Measurements from ENCODE around the gene SUDS3.

The SUDS3 gene

GRCh38 chr12:118447181-118447580 is 70.8 kb downstream of the SUDS3 start:
- DNase-seq (ENCODE audit: low read depth, low spot score): no peak

DNA sequence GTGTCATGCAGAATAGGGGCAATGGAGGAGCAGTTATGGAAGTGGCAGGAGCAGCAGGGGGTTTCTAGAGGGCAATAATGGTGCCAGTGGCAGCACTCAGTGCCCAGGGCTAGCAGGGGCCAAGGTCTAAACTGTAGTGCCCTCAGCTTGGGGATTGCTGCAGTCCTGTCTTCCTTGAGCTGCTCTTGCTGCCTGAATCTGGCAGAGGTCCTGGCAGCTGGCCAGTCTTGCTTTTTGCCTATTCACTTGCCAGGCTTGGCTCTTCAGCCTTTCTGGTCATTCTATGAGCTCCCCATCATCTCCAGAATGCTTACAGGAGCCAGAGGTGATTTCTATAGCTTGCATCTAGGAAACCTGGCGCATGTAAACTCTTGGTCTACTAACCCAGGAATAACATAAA is 72.0 kb downstream of the SUDS3 start:
- DNase-seq (ENCODE audit: low read depth, low spot score): no peak

DNA sequence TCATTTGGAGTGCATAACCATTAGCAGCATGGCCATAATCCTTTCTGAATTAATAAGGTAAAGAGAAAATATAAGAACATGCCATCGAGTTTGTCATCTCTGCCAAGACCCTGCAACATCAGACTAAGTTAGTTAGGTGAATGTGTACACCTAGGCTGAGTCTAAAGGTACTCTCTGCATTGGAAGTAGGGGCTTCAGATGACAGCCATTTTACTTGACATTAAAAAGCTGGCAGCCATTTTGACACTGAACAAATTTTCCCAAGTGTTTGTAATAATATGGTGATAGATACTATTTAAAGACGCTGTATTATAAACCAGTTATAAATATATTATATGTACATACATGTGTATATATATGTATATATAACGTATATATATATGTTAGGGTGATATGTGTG is 79.0 kb downstream of the SUDS3 start:
- DNase-seq (ENCODE audit: low read depth, low spot score): no peak

DNA sequence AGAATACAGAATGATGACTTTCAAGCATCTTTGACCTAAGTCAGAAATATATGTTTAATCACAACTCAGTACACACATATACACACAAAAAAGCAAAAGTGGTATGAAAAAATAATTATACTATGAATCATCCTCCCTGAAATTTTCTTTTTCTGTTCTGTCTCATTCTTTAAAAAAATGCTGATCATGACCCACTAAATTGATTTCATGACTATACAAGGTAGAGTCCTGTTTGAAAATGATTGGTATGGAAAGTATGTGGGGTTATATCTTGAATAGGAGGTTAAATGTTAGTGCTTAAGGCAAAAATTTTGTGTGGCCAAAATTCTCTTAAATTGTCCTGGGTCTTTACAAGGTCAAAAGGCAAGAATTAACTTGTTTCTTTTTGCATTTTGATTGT is 80.4 kb downstream of the SUDS3 start:
- DNase-seq (ENCODE audit: low read depth, low spot score): no peak

DNA sequence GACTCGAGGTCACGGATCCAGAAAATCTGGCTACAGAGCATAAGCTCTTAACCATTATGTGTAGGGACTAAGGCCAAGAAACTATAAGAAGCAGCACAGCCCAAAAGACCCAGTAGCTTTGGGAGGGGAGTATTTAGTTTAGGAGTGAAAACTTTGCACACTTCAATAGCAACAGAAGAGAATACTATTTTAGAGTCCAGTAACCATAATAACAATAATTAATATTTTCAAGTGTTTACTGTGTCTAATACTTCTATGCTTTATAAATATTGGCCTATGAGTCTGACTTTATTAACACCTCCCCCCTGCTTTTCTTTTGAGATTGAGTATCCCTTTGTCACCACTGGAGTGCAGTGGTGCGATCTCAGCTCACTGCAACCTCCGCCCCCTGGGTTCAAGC is 82.8 kb downstream of the SUDS3 start:
- no peak for DNase-seq (ENCODE audit: low read depth, low spot score)

DNA sequence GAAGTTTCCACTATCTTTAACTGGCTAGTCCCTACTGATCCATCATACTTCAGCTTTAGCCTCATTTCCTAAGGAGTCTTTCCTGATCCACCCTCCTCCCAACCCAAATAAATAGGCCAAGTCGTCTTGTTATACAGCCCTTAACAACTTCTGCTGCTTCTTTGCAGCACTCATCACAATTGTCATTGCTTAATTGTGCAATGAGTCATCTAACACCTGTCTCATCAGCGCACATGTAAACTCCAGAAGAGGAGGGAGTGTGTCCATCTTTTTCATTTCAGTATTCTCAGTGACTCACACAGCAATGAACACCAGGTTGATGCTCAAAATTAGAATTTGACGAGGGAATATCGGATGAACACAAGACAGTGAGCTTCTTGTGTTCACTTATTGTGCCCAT is 87.3 kb downstream of the SUDS3 start:
- no peak for DNase-seq (ENCODE audit: low read depth, low spot score)

- DNase-seq (ENCODE audit: low read depth, low spot score): no peak
Observed at GRCh38 chr12:118465706-118466105, 89.4 kb downstream of the SUDS3 start.

All from astrocyte of the hippocampus (primary cell).